GM20000 (cell line): ENCODE measurements around the gene CTCF.

Experiments used
- DNase-seq: peaks from one replicate; pipeline ENCODE4 v3.0.0; 2012; ENCODE audit warnings: low spot score
- TF ChIP-seq, protein P1 (sequence below): IDR thresholded peaks from 2 replicates; pipeline ENCODE4 v1.5.1; 2012; ENCODE audit warnings: mild to moderate bottlenecking, control low read depth; ENCODE audit errors: extremely low read depth, missing control alignments

CTCF gene

DNA sequence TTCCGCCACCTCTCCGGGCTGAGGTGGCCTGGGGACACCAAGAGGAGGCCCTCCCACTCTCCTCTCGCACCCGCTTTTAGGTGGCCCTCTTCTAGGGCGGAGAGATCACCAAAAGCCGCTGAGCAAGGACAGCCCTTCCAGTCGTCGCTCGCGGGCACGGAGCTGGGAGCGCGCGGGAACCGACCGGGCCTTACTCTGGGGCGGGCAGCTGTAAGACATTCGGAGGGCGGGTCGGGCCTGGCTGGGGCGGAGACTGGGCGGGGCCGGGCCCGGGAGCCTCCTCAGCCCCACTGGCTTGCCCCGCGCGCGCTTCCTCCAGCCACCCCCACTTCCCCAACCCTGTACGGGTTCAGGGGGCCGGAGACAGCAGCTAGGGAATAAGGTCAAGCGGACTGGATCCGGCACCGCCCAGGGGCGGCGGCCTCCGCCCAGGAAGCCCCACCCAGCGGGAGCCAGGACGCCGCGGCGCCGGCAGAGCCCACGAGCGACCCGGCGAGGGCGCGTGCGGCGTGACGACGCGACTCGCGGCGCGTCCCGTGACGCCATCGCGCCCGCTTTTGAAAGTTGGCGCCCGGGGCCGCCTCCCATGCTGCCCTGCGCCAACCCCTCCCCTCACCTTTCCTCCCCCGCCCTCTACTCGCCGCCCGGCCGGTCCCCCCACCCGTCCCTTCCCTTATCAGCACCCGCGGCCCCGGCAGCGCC is 351 bp upstream of the CTCF start:
- TF ChIP-seq, protein P1, sequence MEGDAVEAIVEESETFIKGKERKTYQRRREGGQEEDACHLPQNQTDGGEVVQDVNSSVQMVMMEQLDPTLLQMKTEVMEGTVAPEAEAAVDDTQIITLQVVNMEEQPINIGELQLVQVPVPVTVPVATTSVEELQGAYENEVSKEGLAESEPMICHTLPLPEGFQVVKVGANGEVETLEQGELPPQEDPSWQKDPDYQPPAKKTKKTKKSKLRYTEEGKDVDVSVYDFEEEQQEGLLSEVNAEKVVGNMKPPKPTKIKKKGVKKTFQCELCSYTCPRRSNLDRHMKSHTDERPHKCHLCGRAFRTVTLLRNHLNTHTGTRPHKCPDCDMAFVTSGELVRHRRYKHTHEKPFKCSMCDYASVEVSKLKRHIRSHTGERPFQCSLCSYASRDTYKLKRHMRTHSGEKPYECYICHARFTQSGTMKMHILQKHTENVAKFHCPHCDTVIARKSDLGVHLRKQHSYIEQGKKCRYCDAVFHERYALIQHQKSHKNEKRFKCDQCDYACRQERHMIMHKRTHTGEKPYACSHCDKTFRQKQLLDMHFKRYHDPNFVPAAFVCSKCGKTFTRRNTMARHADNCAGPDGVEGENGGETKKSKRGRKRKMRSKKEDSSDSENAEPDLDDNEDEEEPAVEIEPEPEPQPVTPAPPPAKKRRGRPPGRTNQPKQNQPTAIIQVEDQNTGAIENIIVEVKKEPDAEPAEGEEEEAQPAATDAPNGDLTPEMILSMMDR = no peak
- DNase-seq = peak; percentile 98

DNA sequence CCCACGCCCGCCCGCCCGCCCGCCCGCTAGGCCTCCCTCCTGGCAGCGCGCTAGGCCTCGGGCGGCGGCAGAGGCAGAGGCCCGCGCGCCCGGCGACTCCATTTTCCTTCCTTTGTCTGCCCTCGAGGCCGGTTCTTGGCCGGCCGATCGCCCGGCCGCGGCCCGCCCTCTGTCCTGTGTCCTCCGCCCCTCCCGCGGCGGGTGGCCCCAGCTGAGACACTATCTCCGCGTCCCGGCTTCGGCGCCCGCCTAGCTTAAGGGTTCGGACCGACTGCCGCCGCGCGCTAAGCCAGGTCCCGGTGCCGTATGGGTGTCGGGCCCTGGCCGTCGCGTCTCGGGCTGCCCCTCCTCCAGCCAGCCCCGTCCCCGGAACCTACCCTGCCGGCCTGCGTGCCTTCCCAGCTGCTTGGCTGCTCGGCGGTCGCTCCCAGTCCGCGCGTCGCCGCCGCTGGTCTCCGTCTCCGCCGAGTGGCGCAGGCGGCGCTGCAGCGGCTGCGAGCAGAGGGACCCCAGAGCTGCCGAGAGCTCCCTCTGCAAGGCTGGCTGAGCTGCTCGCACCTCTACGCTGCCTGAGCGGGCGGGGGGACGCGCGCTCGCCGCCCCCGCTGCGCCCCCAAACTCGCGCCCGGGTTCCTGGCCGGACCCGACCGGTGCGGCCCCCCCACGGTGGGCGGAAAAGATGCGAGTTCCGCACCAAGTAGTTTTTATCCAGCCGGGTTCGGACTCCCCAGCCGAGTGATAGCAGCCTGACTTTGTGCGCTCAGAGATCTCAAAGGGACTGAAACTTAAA is 787 bp downstream of the CTCF start:
- DNase-seq = peak; percentile 63
- TF ChIP-seq, protein P1 = peak; percentile 11

DNA sequence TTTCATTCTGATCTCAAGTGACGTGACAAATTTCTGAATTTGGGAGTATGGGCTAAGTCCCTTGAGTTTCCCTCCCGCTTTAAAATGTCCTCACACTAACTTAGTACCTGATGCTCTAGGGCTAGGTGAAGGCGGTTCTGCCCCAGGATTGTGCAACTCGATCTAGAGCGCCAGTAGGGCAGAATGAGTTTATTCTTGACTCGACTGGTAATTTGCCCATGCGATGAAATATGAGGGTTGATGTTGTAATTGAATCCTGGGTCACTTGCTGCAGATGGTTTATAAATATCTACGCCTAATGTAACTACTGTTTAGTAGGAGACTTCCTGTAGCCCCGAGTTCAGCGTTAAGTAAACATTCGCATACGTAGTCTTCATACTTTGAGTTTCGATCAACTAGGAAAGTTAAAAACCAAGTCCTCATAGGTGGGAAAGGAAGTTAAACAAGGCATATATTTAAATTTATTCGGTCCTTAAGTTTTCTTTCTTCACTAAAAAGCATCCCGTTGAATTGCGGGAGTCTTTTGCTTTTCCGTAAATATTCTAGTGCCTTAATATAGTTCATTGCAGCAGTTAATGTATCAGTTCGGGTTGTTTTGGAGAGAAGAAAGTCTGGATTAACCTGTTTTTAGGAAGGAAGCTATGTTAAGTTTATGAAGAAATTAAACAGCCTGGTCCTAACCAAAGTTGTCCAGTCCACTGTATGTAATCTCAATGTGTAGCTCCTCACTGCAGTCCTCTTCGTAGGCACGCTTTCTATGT is 1.6 kb downstream of the CTCF start:
- TF ChIP-seq, protein P1 = no peak
- no peak for DNase-seq

DNA sequence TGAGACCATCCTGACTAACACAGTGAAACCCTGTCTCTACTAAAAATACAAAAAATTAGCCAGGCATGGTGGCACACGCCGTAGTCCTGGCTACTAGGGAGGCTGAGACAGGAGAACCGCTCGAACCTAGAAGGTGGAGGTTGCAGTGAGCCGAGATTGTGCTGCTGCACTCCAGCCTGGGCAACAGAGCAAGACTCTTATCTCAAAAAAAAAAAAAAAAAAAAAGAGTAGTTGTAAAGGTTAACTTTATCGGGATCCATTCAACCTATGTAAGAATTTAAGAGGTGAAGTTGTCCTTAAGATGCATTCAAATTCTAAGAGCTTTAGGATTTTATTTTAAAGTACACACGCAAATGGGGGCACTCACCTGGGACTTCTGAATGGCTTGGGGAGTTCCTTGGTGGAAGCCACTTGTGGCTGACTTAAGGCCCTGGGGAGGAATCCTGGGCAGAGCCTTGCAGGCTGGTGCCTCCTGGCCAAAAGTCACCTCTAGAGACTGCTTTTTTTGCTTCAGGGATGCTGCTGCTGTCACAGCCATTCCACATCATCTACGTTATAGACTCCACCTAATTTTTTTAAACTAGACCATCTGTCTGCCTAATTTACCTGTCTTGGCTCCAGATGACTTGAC is 3.3 kb downstream of the CTCF start:
- no peak for DNase-seq
- TF ChIP-seq, protein P1 = no peak

DNA sequence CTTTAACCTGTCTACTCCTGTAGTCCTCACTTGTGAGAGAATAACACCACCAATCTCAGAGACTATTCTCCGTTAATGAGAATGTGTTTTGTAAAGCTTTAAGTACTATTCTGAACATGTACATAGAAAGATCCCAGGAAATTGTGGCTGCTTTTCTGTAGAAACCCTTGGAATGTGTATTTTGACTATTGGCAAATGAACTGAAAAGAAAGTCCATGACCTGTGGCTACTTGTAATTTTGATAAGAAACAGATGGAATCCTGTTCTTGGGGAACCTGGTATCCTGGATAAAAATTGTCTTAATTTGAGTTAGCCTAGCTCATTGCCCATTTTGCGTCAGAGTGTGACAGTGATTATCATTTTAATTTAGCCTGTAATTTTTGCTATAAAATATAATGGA is 9.1 kb downstream of the CTCF start:
- TF ChIP-seq, protein P1 = no peak
- DNase-seq = no peak

DNA sequence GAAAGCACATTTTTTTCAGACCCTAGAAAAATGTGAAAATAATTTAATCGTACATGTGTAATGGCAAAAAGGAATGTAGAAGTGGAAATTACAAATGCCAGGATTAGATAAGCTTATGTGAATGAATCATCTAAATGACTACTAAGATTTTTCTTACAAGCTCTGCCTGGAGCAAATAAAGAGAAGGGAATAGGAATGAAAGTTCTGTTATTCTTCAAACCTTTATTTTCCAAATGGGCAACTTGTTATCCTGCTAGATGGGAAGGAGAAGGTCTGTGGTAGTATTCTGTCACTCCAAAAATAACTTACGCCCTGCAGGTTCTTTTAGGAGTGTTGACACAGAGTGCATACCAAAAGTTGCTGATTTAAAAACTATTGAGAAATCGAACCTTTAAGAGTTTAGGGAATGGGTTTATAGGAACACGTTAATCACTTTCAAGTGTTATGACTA is 9.7 kb downstream of the CTCF start:
- TF ChIP-seq, protein P1 = no peak
- no peak for DNase-seq
